ENCODE results near the gene ADAMTS20. TPM values are rescaled to one million over a fixed set of nuclear protein-coding genes. Genes with fewer than 3 reads are reported as not detected.

ADAMTS20 gene
- total RNA-seq, 1 experiment from 2014 or later, result 1.6 TPM

GRCh38 chr12:43578782-43579181, 26.8 kb upstream of the ADAMTS20 start:
- H4K20me1 ChIP-seq (ENCODE audit: low read length), result no peaks in the 10 kb centered on the region
- no peaks in the 10 kb centered on the region for H3K4me1 ChIP-seq (ENCODE audit: insufficient read depth, low read length)
- intact Hi-C loops (cut with micrococcal nuclease), result no loop called here
- BruUV-seq (replicated peaks), result no TSS peak
- no peak overlapping the region for H3K9ac ChIP-seq (ENCODE audit: low read length)
- ChIA-PET POLR2A (ENCODE audit: unreplicated experiment) (no interaction called here), CTCF (no interaction called here)
- no peak overlapping the region for H3K4me3 ChIP-seq (ENCODE audit: low read length)
- no peak for ATAC-seq
- DNase-seq, result no peak
- H3K79me2 ChIP-seq (ENCODE audit: low read length), result no peaks in the 10 kb centered on the region
- H3K27ac ChIP-seq (ENCODE audit: low read length), result no peak overlapping the region
- H3K27me3 ChIP-seq (ENCODE audit: low read length), result peaks cover 65% of the 10 kb centered on the region
- no peak overlapping the region for H3K4me2 ChIP-seq (ENCODE audit: low read length)
- no peak overlapping the region for H2AFZ ChIP-seq (ENCODE audit: low read length)
- no peaks in the 10 kb centered on the region for H3F3A ChIP-seq (ENCODE audit: low read length, unreplicated experiment)
- H3K9me2 ChIP-seq (replicated peaks; ENCODE audit: low read length), result no peaks in the 10 kb centered on the region
- H3K36me3 ChIP-seq (ENCODE audit: low read depth, low read length), result no peaks in the 10 kb centered on the region
- TF ChIP-seq CTCF (conservative IDR thresholded peaks at IDR 0.05; ENCODE audit: low read depth, low read length) (no peak), EZH2phosphoT487 (IDR thresholded peaks at IDR 0.05; ENCODE audit: borderline replicate concordance, low read length) (no peak), EZH2 (IDR thresholded peaks at IDR 0.05; ENCODE audit: low read length, unreplicated experiment) (no peak)
- H3K9me3 ChIP-seq (ENCODE audit: low read length), result no peaks in the 10 kb centered on the region

GRCh38 chr12:43577381-43577780, 25.4 kb upstream of the ADAMTS20 start:
- BruUV-seq (replicated peaks), result no TSS peak
- no peaks in the 10 kb centered on the region for H3K36me3 ChIP-seq (ENCODE audit: low read depth, low read length)
- DNase-seq, result no peak
- H3K4me2 ChIP-seq (ENCODE audit: low read length), result no peak overlapping the region
- H3K27ac ChIP-seq (ENCODE audit: low read length), result no peak overlapping the region
- ChIA-PET CTCF (no interaction called here), POLR2A (ENCODE audit: unreplicated experiment) (no interaction called here)
- no peaks in the 10 kb centered on the region for H3F3A ChIP-seq (ENCODE audit: low read length, unreplicated experiment)
- H3K9me2 ChIP-seq (replicated peaks; ENCODE audit: low read length), result no peaks in the 10 kb centered on the region
- H3K9me3 ChIP-seq (ENCODE audit: low read length), result no peaks in the 10 kb centered on the region
- no peaks in the 10 kb centered on the region for H3K4me1 ChIP-seq (ENCODE audit: insufficient read depth, low read length)
- H2AFZ ChIP-seq (ENCODE audit: low read length), result no peak overlapping the region
- TF ChIP-seq CTCF (conservative IDR thresholded peaks at IDR 0.05; ENCODE audit: low read depth, low read length) (no peak), EZH2phosphoT487 (IDR thresholded peaks at IDR 0.05; ENCODE audit: borderline replicate concordance, low read length) (no peak), EZH2 (IDR thresholded peaks at IDR 0.05; ENCODE audit: low read length, unreplicated experiment) (no peak)
- intact Hi-C loops (cut with micrococcal nuclease), result no loop called here
- H3K79me2 ChIP-seq (ENCODE audit: low read length), result no peaks in the 10 kb centered on the region
- peaks cover 71% of the 10 kb centered on the region for H3K27me3 ChIP-seq (ENCODE audit: low read length)
- ATAC-seq, result no peak
- no peak overlapping the region for H3K4me3 ChIP-seq (ENCODE audit: low read length)
- no peak overlapping the region for H3K9ac ChIP-seq (ENCODE audit: low read length)
- no peaks in the 10 kb centered on the region for H4K20me1 ChIP-seq (ENCODE audit: low read length)

- no peak for ATAC-seq
- no peak overlapping the region for H3K4me2 ChIP-seq (ENCODE audit: low read length)
- peaks cover 69% of the 10 kb centered on the region for H3K27me3 ChIP-seq (ENCODE audit: low read length)
- no peak overlapping the region for H3K4me3 ChIP-seq (ENCODE audit: low read length)
- H2AFZ ChIP-seq (ENCODE audit: low read length), result no peak overlapping the region
- DNase-seq, result no peak
- H3K9me2 ChIP-seq (replicated peaks; ENCODE audit: low read length), result no peaks in the 10 kb centered on the region
- no peaks in the 10 kb centered on the region for H3F3A ChIP-seq (ENCODE audit: low read length, unreplicated experiment)
- no peaks in the 10 kb centered on the region for H3K79me2 ChIP-seq (ENCODE audit: low read length)
- H3K27ac ChIP-seq (ENCODE audit: low read length), result no peak overlapping the region
- BruUV-seq (replicated peaks), result no TSS peak
- H3K9ac ChIP-seq (ENCODE audit: low read length), result no peak overlapping the region
- intact Hi-C loops (cut with micrococcal nuclease), result no loop called here
- H3K36me3 ChIP-seq (ENCODE audit: low read depth, low read length), result no peaks in the 10 kb centered on the region
- H4K20me1 ChIP-seq (ENCODE audit: low read length), result no peaks in the 10 kb centered on the region
- TF ChIP-seq EZH2 (IDR thresholded peaks at IDR 0.05; ENCODE audit: low read length, unreplicated experiment) (no peak), EZH2phosphoT487 (IDR thresholded peaks at IDR 0.05; ENCODE audit: borderline replicate concordance, low read length) (no peak), CTCF (conservative IDR thresholded peaks at IDR 0.05; ENCODE audit: low read depth, low read length) (no peak)
- H3K4me1 ChIP-seq (ENCODE audit: insufficient read depth, low read length), result no peaks in the 10 kb centered on the region
- H3K9me3 ChIP-seq (ENCODE audit: low read length), result no peaks in the 10 kb centered on the region
- POLR2A ChIA-PET (ENCODE audit: unreplicated experiment), result no interaction called here
- CTCF ChIA-PET, result no interaction called here
These were observed 24.2 kb upstream of the ADAMTS20 start for GRCh38 chr12:43576162-43576561.

All from PC-3 (cell line).